PC-3 (cell line): ENCODE results near the gene RAB31. TPM values are rescaled to one million over a fixed set of nuclear protein-coding genes. Genes with fewer than 3 reads are reported as not detected.
"Not testable (repeated sequence)": the region's sequence is repeated elsewhere in the genome, so short reads cannot be mapped to it uniquely, and the experiment has no call there.

Experiments used
- ATAC-seq: fragments of 200-7000 bp; cut with Tn5 transposase; 2 replicates; pipeline ENCODE4 v1.9.1; 2020; ENCODE audit warnings: mild to moderate bottlenecking, moderate library complexity
- BruUV-seq: library from RNA; stranded (reverse); fragments of 400-500 nt; replicated peaks from 2 replicates; lab custom pipeline; 2021; lab: Mats Ljungman, UMichigan
- CTCF ChIA-PET: fragments of 300-600 bp; sonication (Branson Sonifier 250); formaldehyde crosslinking; loops from one replicate; lab custom pipeline; 2022; ENCODE audit warnings: antibody characterized with exemption; lab: Charles Lee
- POLR2A ChIA-PET: fragments of 300-600 bp; sonication (Branson Sonifier 250); formaldehyde crosslinking; loops from one replicate; lab custom pipeline; 2022; ENCODE audit warnings: antibody characterized with exemption; ENCODE audit not compliant: unreplicated experiment; lab: Charles Lee
- DNase-seq: peaks from one replicate; pipeline ENCODE4 v3.0.0-alpha.2; 2015
- H2AFZ ChIP-seq: fragments of 300-600 bp; sonication (generic); 2 replicates; pipeline ENCODE4 v1.6.0; 2016; ENCODE audit warnings: antibody characterized with exemption, low read length
- H3F3A ChIP-seq: fragments of 300-600 bp; sonication (generic); one replicate; pipeline ENCODE4 v1.6.0; 2017; ENCODE audit warnings: antibody characterized with exemption, low read length, control low read depth, mild to moderate bottlenecking; ENCODE audit not compliant: unreplicated experiment
- H3K27ac ChIP-seq: fragments of 300-600 bp; sonication (generic); 2 replicates; pipeline ENCODE4 v1.5.1; 2016; ENCODE audit warnings: mild to moderate bottlenecking, low read length
- H3K27me3 ChIP-seq: fragments of 300-600 bp; sonication (generic); 2 replicates; pipeline ENCODE4 v1.6.1; 2016; ENCODE audit warnings: low read length, mixed read lengths
- H3K36me3 ChIP-seq: fragments of 300-600 bp; sonication (generic); 2 replicates; pipeline ENCODE4 v1.6.1; 2016; ENCODE audit warnings: low read depth, mixed run types, low read length, mixed read lengths
- H3K4me1 ChIP-seq: fragments of 300-600 bp; sonication (generic); 2 replicates; pipeline ENCODE4 v1.5.1; 2016; ENCODE audit warnings: low read length; ENCODE audit not compliant: insufficient read depth
- H3K4me2 ChIP-seq: fragments of 300-600 bp; sonication (generic); 2 replicates; pipeline ENCODE4 v1.6.0; 2016; ENCODE audit warnings: low read length
- H3K4me3 ChIP-seq: fragments of 300-600 bp; sonication (generic); 2 replicates; pipeline ENCODE4 v1.5.1; 2016; ENCODE audit warnings: mild to moderate bottlenecking, low read length, mixed read lengths
- H3K79me2 ChIP-seq: fragments of 300-600 bp; sonication (generic); 2 replicates; pipeline ENCODE4 v1.6.1; 2017; ENCODE audit warnings: low read length, mixed read lengths
- H3K9ac ChIP-seq: fragments of 300-600 bp; sonication (generic); 2 replicates; pipeline ENCODE4 v1.6.0; 2016; ENCODE audit warnings: mild to moderate bottlenecking, low read length
- H3K9me2 ChIP-seq: fragments of 300-600 bp; sonication (generic); replicated peaks from 2 replicates; pipeline ENCODE4 v1.6.1; 2016; ENCODE audit warnings: mixed run types, low read length, mixed read lengths
- H3K9me3 ChIP-seq: fragments of 300-600 bp; sonication (generic); 2 replicates; pipeline ENCODE4 v1.6.1; 2016; ENCODE audit warnings: low read length, mixed read lengths
- H4K20me1 ChIP-seq: fragments of 300-600 bp; sonication (generic); 2 replicates; pipeline ENCODE4 v1.6.1; 2016; ENCODE audit warnings: low read length, mixed read lengths
- EZH2 ChIP-seq: fragments of 300-600 bp; sonication (generic); IDR thresholded peaks from one replicate; pipeline ENCODE4 v1.6.1; 2017; ENCODE audit warnings: antibody characterized with exemption, mild to moderate bottlenecking, low read length; ENCODE audit not compliant: unreplicated experiment
- EZH2phosphoT487 ChIP-seq: fragments of 300-600 bp; sonication (generic); IDR thresholded peaks from 2 replicates; pipeline ENCODE4 v1.6.1; 2018; ENCODE audit warnings: mild to moderate bottlenecking, antibody characterized with exemption, low read length, borderline replicate concordance
- intact Hi-C: fragments of 100-400 bp; cut with micrococcal nuclease; formaldehyde crosslinking; loops from 2 replicates; pipeline ENCODE4 v1.9.0; 2023
- total RNA-seq: library from RNA; depleted of rRNA; stranded (reverse); fragments of >200 nt; gene quantifications from 2 replicates; pipeline ENCODE4 v1.2.3, GENCODE V29; 2014
- TF ChIP-seq, protein P1 (sequence below): fragments of 300-600 bp; sonication (generic); conservative IDR thresholded peaks from 2 replicates; pipeline ENCODE4 v1.5.1; 2017; ENCODE audit warnings: antibody characterized with exemption, low read depth, mild to moderate bottlenecking, low read length

Gene RAB31
- total RNA-seq, 1 experiment from 2014 or later = 3.8 TPM

DNA sequence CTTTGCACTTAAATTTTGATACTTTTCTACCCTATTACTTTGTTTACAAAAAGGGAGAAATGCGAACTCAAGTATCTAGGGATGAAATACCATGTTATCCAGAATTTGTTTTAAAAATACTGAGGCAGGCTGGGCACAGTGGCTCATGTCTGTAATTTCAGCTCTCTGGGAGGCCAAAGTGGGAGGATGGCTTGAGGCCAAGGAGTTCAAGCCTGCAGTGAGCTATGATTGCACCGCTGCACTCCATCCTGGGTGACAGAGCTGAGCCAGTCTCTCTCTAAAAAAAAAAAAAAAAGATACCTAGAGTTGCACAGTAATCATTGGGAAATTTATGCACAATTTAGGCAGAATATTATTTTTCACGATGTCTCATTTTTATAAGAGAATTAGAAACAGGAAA lies 193.3 kb downstream of the RAB31 start:
- Histone ChIP-seq H3K4me1 (peaks cover 16% of the 10 kb centered on the region), H3K27ac (no peak overlapping the region), H3F3A (no peaks in the 10 kb centered on the region), H2AFZ (no peak overlapping the region), H3K4me3 (no peak overlapping the region), H3K9me2 (no peaks in the 10 kb centered on the region), H3K27me3 (no peaks in the 10 kb centered on the region), H3K9me3 (no peaks in the 10 kb centered on the region), H3K4me2 (no peak overlapping the region), H3K9ac (no peak overlapping the region), H4K20me1 (no peaks in the 10 kb centered on the region), H3K79me2 (no peaks in the 10 kb centered on the region), H3K36me3 (no peaks in the 10 kb centered on the region)
- POLR2A ChIA-PET = no interaction called here
- DNase-seq = no peak
- intact Hi-C loops = no loop called here
- CTCF ChIA-PET = no interaction called here
- TF ChIP-seq, protein P1, sequence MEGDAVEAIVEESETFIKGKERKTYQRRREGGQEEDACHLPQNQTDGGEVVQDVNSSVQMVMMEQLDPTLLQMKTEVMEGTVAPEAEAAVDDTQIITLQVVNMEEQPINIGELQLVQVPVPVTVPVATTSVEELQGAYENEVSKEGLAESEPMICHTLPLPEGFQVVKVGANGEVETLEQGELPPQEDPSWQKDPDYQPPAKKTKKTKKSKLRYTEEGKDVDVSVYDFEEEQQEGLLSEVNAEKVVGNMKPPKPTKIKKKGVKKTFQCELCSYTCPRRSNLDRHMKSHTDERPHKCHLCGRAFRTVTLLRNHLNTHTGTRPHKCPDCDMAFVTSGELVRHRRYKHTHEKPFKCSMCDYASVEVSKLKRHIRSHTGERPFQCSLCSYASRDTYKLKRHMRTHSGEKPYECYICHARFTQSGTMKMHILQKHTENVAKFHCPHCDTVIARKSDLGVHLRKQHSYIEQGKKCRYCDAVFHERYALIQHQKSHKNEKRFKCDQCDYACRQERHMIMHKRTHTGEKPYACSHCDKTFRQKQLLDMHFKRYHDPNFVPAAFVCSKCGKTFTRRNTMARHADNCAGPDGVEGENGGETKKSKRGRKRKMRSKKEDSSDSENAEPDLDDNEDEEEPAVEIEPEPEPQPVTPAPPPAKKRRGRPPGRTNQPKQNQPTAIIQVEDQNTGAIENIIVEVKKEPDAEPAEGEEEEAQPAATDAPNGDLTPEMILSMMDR = no peak
- TF ChIP-seq EZH2 (no peak), EZH2phosphoT487 (no peak)
- ATAC-seq = no peak
- no TSS peak for BruUV-seq

DNA sequence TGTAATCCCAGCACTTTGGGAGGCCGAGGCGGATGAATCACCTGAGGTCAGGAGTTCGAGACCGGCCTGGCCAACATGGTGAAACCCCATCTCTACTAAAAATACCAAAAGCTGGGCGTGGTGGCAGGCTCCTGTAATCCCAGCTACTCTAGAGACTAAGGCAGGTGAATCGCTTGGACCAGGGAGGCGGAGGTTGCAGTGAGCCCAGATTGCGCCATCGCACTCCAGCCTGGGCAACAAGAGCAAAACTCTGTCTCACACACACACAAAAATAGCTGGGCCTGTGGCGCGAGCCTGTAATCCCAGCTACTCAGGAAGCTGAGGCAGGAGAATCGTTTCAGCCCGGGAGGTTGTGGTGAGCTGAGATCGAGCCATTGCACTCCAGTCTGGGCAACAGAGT lies 194.2 kb downstream of the RAB31 start:
- H3F3A ChIP-seq, ATAC-seq, DNase-seq, intact Hi-C loops, CTCF ChIA-PET, H3K27ac ChIP-seq, H3K9me2 ChIP-seq, BruUV-seq, H2AFZ ChIP-seq, H4K20me1 ChIP-seq, H3K27me3 ChIP-seq, H3K9ac ChIP-seq, POLR2A ChIA-PET, H3K9me3 ChIP-seq, H3K4me2 ChIP-seq, H3K79me2 ChIP-seq, H3K36me3 ChIP-seq, H3K4me3 ChIP-seq: not testable (repeated sequence)
- H3K4me1 ChIP-seq = peaks cover 16% of the 10 kb centered on the region

DNA sequence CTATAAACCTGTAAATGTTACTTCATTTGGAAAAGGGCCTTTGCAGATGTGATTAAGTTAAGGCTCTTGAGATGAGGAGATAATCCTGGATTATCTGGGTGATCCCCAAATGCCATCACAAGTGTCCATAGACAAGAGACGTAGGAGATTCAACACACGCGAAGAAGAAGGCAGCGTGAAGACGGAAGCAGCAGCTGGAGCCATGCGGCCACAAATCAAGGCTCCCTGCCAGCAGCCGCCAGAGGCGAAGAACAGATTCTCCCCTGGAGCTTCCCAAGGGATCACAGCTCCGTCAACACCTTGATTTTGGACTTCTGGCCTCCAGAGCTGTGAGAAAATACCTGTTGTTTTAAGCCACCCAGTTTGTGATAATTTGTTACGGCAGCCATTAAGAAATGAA lies 194.7 kb downstream of the RAB31 start:
- no peak overlapping the region for H3K9ac ChIP-seq
- intact Hi-C loops = no loop called here
- no peaks in the 10 kb centered on the region for H3K79me2 ChIP-seq
- no peak for ATAC-seq
- H2AFZ ChIP-seq = no peak overlapping the region
- ChIA-PET POLR2A (no interaction called here), CTCF (no interaction called here)
- no peaks in the 10 kb centered on the region for H3F3A ChIP-seq
- H3K9me3 ChIP-seq = no peaks in the 10 kb centered on the region
- H3K4me1 ChIP-seq = peaks cover 16% of the 10 kb centered on the region
- DNase-seq = no peak
- no peaks in the 10 kb centered on the region for H4K20me1 ChIP-seq
- no peaks in the 10 kb centered on the region for H3K36me3 ChIP-seq
- H3K4me2 ChIP-seq = no peak overlapping the region
- TF ChIP-seq EZH2 = no peak
- no peak for TF ChIP-seq EZH2phosphoT487
- TF ChIP-seq, protein P1 = no peak
- H3K4me3 ChIP-seq = no peak overlapping the region
- H3K27me3 ChIP-seq = no peaks in the 10 kb centered on the region
- H3K9me2 ChIP-seq = no peaks in the 10 kb centered on the region
- BruUV-seq = no TSS peak
- no peak overlapping the region for H3K27ac ChIP-seq
